ENCODE results near the gene MIGA2.
"Not testable (repeated sequence)": the region's sequence is repeated elsewhere in the genome, so short reads cannot be mapped to it uniquely, and the experiment has no call there.

The MIGA2 gene

GRCh38 chr9:128999581-129000206 lies 36.7 kb upstream of the MIGA2 start:
- DNase-seq (ENCODE audit: low spot score) = no peak
- no peak for TF ChIP-seq CTCF (IDR thresholded peaks at IDR 0.05; ENCODE audit: extremely low read depth, missing control alignments)

- no peak for TF ChIP-seq CTCF (IDR thresholded peaks at IDR 0.05; ENCODE audit: extremely low read depth, missing control alignments)
- DNase-seq (ENCODE audit: low spot score) = no peak
Measured at GRCh38 chr9:129001504-129002325, 34.7 kb upstream of the MIGA2 start.

DNA sequence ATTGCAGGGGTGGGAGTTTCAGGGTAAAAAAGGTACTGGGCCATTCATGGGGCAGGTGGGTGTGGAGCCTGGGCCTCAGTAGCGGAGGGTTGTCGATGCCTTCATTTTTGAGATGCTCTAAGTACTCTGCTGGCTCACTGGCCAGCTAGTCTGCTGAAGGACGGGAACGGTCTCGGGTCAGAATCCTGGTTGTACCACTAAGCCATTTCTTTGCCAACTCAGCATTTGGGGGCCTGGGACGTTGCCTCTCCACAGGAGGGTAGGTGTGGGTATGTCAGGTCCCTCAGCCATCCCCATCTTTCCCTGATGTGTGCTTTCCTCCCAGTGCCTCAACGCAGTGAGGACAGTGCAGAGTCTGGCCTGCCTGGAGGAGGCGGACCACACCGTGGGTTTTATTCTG lies 33.4 kb upstream of the MIGA2 start:
- no peak for TF ChIP-seq CTCF (IDR thresholded peaks at IDR 0.05; ENCODE audit: extremely low read depth, missing control alignments)
- DNase-seq (ENCODE audit: low spot score) = no peak

- not testable (repeated sequence) for DNase-seq (ENCODE audit: low spot score)
Measured at GRCh38 chr9:129004173-129004572, 32.3 kb upstream of the MIGA2 start.

- TF ChIP-seq CTCF (IDR thresholded peaks at IDR 0.05; ENCODE audit: extremely low read depth, missing control alignments) = no peak
- DNase-seq (ENCODE audit: low spot score) = no peak
Measured at GRCh38 chr9:129005336-129005997, 31.0 kb upstream of the MIGA2 start.

DNA sequence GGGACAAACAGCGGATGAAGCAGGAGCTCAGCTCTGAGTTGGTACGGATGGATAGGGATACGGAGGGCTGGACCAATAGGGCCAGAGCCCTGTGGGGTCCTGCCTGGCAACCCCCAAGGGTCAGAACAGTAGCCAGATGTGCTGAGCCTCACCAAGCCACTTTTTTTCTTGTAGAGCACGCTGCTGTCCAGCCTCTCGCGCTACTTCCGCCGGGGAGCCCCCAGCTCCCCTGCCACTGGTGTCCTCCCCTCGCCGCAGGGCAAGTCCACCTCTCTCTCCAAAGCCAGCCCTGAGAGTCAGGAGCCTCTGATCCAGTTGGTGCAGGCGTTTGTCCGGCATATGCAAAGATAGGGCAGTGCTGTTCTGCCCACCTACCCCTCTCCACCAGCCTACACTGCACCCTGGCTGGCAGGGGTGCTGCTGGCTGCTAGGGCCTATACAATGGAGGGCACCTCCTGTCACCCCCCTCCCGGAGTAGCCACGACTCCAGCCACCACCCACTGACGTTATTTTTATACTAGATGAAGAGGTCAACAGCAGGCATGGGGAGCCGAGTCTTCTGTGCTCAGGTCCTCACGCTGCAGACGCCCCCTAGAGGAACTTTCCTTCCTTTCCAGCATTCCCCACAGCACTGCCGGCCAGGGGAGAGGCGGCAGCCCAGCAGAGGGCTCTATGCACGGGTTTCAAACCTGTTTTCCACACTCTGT lies 29.9 kb upstream of the MIGA2 start:
- peak; percentile 78 for TF ChIP-seq CTCF (IDR thresholded peaks at IDR 0.05; ENCODE audit: extremely low read depth, missing control alignments)
- peak; percentile 80 for DNase-seq (ENCODE audit: low spot score)

GRCh38 chr9:129007035-129007765 lies 29.2 kb upstream of the MIGA2 start:
- DNase-seq (ENCODE audit: low spot score) = no peak

More at GRCh38 chr9:129007035-129007765, 29.2 kb upstream of the MIGA2 start:
- no peak for TF ChIP-seq CTCF (IDR thresholded peaks at IDR 0.05; ENCODE audit: extremely low read depth, missing control alignments)

All from GM20000 (cell line).